NCI-H524 treated with DMSO at 0.1 percent for 48 hours (cell line): Measurements from ENCODE around the gene DMD.
"Not testable (repeated sequence)": the region's sequence is repeated elsewhere in the genome, so short reads cannot be mapped to it uniquely, and the experiment has no call there.

Experiments used
- DNase-seq: peaks from one replicate; lab custom pipeline; 2025; lab: John Stamatoyannopoulos, UW

DMD gene

DNA sequence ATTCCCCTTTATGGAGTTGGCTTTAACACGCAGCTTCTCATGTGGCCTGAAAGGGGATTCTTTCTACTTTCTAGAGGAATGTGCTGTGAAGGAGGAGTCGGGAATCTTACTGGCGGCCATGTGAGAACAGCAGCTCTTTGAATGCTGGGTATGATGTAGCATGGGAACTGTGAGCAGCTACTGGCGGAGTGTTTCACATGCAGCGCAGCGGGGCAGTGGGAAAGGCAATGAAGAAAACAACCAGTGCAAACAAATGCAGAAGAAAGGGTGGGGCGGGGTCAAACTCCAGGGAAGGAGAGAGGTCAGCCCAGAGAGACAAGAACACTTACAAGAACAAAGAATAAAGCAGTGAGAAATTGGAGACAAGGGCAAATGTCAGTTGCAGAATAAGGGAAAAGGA lies 1775.8 kb downstream of the DMD start:
- no peak for DNase-seq

- DNase-seq: no peak
Measured at GRCh38 chrX:31433856-31434255, 1777.5 kb downstream of the DMD start.

- DNase-seq: no peak
Measured at GRCh38 chrX:31429915-31430314, 1781.4 kb downstream of the DMD start.

DNA sequence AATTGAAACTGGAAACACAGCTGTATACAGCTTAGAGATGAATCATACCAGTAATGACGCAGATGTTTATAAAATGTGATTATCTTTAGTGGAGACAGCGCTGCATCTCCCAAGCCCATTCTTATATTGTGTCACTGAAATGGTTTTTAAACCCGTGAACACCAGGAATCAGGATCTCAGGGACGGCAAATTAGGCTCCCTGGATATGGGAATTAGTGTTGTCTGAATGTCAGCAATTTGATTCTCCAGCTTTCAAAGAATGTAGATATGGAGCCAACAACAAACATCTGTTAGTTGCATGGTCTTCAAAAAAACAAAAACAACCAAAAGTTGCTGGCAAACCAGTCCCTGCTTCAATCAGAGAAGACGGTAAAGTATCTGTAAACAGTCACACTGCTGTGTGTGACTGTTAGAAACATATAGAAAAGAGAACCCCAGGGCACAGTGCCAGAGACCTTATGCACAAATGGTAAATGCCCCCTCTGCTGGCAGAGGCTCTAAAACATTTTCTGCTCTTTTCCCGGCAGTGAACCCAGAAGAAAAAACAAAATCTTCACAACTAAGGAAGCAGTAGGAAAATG lies 1787.7 kb downstream of the DMD start:
- DNase-seq: no peak

DNA sequence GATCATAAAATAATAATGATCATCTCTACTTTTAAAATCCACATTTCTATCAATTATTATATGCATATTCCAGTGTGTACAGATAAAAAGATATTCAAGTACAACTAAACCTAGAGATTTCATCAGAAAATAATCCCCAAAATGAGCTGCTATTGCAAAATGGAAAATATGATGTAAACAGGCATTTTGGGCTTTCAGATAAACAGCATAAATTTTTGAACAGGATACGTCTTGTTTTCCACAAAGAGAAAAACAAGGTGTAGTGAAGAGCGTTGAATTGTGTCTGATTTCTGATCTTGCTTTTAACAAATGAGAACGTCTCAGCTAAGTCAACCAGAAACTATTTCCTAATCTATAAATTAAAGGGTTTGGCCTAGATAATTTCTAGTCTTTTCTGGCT lies 1789.9 kb downstream of the DMD start:
- DNase-seq: no peak

GRCh38 chrX:31420711-31421151 lies 1790.6 kb downstream of the DMD start:
- no peak for DNase-seq

DNA sequence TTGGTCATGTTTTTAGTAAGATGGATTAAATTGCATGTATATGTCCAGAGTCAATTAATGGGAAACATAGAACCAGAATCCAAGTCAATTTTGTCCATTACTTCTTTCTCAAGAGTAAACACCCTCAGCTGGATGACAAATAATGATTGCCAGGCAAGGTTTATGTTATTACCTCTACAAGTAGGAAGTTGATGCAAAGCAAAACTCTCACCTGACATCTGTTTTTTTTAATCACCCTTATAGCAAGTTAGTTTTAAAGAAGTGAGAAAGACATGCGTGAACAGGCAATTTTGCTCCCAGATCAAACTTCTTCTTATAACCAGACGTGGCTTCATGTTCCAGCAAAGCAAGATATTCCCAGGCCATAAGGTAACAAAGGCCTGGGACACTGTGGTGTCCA lies 1791.0 kb downstream of the DMD start:
- DNase-seq: no peak

DNA sequence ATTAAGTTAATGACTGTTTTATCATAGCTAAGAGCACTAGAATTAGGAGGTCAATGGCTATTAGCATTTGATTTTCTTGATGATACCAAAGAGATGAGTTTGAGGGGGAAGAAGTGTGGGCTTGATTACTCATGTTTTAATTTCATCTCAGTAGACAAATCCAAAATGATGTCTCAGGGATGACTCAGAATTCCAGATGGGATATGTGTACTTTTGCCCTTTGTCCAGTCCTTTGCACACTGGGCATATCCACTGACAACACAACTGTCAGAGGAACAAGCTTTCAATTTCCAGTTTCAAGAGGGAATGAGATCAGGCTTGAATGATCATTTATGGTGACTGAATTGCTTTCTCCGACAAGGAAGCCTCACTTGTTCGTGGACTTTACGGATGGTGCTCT lies 1814.2 kb downstream of the DMD start:
- DNase-seq: no peak

GRCh38 chrX:31392513-31392912 lies 1818.8 kb downstream of the DMD start:
- no peak for DNase-seq

- DNase-seq: no peak
Measured at GRCh38 chrX:31388946-31389345, 1822.4 kb downstream of the DMD start.

GRCh38 chrX:31384471-31384870 lies 1826.9 kb downstream of the DMD start:
- no peak for DNase-seq

GRCh38 chrX:31383991-31384390 lies 1827.4 kb downstream of the DMD start:
- no peak for DNase-seq

DNA sequence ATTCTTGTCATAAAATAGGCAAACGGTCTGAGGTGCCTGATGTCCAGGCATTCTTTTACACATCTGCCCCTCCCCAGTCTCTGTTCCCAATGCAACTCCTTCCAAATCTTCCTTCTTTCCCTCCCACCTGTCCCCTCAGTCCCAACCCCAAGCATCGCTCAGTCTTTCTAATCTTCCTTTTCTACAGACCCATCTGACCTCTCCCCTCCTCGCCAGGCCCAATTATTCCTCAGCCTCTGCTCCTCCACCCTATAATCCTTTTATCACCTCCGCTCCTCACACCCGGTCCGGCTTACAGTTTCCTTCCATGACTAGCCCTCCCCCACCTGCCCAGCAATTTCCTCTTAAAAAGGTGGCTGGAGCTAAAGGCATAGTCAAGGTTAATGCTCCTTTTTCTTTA lies 1832.4 kb downstream of the DMD start:
- DNase-seq: not testable (repeated sequence)

DNA sequence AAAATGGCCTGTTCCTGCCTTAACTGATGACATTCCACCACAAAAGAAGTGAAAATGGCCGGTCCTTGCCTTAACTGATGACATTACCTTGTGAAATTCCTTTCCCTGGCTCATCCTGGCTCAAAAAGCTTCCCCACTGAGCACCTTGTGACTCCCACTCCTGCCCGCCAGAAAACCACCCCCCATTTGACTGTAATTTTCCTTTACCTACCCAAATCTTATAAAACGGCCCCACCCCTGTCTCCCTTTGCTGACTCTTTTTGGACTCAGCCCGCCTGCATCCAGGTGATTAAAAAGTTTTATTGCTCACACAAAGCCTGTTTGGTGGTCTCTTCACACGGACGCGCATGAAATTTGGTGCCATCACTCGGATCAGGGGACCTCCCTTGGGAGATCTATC lies 1833.5 kb downstream of the DMD start:
- not testable (repeated sequence) for DNase-seq

- no peak for DNase-seq
Measured at GRCh38 chrX:31376408-31377022, 1834.8 kb downstream of the DMD start.

- DNase-seq: no peak
Measured at GRCh38 chrX:31374786-31375185, 1836.6 kb downstream of the DMD start.

GRCh38 chrX:31371956-31372355 lies 1839.4 kb downstream of the DMD start:
- DNase-seq: no peak

DNA sequence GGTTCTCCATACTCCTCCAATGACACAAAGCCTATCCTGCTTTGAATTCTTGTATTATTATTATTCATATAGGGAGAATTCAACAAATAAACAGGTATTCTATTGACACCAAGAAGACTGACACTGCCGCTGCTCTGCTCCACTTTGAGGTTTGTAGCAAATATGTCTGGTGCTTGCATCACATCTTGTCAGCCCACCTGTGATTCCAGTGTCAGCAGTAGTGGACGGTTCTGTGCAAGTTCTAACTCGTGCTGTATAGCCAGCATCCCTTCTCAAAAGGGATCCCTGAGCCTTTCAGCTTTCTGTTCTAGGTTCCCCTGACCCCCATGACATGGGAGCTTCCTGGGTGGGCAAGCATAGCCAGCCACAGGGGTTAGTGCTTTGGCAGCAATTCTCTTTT lies 1843.5 kb downstream of the DMD start:
- no peak for DNase-seq

- no peak for DNase-seq
Measured at GRCh38 chrX:31366041-31366440, 1845.3 kb downstream of the DMD start.

DNA sequence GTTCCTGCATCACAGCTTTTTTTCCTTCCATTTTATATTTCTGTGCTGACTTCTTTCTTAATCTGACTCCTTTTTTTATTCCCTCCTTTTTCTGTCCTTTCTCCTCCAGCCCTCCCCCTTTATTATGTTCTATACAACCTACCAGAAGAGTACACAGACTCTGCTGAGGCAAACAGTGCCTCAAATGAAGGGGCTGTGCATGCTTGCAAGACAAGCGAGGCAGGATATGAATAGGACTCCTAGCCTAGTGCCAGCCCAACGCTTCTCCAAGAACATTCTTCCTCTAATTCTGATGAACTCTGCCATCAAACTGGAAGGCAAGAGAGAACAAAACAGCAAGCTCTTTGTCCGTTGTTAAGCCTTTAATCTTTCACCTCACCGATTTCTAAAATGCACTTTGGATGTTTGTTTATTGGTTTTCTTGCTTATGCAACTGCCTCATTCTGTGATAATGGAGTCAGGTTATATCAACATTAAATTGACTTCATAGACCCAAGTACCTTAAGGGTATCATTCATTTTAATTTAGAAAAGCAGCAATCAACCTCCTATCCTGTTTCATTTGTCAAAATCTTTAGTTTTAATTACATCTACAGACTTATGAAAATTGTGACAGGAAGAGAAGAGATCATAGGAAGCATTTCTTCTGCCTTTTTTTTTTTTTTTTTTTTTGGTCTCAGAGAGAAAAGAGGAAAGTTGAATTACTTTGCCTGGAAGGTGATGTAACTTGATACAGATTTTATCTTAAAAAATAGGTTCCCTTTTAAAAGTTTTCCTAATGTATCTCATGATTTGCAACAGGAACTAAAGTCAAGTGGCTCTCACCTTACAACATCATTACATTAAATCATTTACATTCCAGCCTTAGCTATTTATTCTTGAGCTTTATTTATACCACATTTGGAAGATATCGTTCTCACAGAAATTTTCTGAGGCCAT lies 1854.8 kb downstream of the DMD start:
- DNase-seq: no peak

DNA sequence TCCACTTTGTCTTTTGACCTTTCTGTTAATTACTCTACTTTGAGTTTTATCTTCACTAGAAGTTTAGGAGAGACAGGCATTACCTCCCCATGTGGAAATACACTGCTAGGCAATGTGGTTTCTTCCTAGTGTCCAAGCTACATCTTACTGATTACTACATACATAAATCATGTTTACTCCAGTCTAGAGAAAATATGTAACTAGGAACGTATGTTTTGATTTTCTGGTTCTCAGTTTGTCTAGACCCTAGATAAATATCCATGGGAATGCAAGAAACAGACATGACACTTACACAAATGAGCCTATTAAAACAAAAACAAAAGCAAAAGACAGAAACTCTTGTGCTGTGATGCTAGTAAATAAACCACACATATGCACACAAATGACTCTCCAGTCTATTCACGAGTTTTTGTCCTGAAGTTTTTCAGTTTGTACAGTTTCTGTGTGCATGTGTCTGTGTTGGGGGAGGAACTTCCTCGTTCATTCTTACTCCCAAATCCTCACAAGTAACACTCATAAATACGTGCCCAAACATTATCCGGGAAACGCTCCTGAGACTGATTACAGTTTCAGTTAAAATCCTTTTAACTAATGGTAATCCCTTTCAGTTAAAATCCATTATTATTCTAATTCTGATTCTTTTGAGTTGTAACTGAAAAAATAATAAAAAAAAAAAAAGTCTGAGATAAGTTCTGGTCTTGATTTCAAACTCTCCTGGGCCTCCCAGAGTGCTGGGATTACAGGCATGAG lies 1856.0 kb downstream of the DMD start:
- DNase-seq: no peak

GRCh38 chrX:31353095-31353494 lies 1858.3 kb downstream of the DMD start:
- no peak for DNase-seq

DNA sequence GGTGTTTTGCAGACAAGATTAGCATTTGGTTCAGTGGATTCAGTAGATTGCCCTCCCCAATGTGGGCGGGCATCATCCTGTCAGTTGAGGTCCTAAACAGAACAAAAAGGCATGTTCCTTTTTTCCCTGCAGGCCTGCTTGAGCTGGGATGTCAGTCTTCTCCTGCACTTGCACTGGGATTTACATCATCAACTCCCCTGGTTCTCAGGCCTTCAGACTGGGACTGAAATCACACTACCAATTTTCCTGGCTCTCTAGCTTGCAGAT lies 1860.6 kb downstream of the DMD start:
- DNase-seq: no peak
